ENCODE measurements around the gene SCAMP1.

The SCAMP1 gene

DNA sequence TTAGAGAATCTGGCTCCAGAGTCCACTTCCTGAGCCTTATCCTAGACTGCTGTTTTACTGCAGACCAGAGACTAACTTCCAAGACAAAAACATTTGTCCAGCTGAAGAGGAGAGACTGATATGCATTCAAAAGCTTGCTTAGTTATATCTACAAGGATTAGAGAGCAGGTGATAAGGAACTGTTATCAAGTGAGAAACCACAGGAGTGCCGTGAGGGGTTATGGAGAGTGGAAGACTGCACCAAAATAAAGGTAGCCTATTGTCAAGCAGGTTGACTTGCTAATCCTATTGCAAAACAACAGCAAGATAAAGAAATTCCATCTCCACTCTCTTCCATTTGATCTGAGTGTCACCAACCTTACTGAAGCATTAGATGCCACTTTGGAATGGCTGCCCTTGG, 139.1 kb downstream of the SCAMP1 start:
- TF ChIP-seq, protein P1, sequence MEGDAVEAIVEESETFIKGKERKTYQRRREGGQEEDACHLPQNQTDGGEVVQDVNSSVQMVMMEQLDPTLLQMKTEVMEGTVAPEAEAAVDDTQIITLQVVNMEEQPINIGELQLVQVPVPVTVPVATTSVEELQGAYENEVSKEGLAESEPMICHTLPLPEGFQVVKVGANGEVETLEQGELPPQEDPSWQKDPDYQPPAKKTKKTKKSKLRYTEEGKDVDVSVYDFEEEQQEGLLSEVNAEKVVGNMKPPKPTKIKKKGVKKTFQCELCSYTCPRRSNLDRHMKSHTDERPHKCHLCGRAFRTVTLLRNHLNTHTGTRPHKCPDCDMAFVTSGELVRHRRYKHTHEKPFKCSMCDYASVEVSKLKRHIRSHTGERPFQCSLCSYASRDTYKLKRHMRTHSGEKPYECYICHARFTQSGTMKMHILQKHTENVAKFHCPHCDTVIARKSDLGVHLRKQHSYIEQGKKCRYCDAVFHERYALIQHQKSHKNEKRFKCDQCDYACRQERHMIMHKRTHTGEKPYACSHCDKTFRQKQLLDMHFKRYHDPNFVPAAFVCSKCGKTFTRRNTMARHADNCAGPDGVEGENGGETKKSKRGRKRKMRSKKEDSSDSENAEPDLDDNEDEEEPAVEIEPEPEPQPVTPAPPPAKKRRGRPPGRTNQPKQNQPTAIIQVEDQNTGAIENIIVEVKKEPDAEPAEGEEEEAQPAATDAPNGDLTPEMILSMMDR (IDR thresholded peaks at IDR 0.05; ENCODE audit: borderline replicate concordance, insufficient read depth, low read depth, low read length) = no peak
- no peak overlapping the region for H3K4me3 ChIP-seq (ENCODE audit: low read depth, low read length)

DNA sequence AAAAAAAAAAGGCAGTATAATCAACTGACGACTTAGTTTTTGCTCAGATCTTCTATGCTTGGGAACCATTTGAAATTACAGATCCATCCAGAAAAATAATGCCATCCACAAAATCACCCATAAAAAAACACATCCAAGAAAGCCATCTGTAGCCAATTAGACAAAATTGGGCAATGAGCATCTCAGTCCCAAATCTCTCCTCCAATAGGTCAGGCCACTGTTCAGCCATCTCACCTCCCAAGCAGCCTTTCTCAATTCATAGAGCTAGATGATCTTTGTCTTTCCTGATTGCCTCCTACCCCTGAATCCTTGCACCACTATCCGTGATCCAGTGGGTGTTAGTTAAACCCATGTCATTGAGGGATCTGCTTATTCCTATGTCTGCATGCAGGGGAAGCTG, 139.6 kb downstream of the SCAMP1 start:
- TF ChIP-seq, protein P1 (IDR thresholded peaks at IDR 0.05; ENCODE audit: borderline replicate concordance, insufficient read depth, low read depth, low read length) = no peak

DNA sequence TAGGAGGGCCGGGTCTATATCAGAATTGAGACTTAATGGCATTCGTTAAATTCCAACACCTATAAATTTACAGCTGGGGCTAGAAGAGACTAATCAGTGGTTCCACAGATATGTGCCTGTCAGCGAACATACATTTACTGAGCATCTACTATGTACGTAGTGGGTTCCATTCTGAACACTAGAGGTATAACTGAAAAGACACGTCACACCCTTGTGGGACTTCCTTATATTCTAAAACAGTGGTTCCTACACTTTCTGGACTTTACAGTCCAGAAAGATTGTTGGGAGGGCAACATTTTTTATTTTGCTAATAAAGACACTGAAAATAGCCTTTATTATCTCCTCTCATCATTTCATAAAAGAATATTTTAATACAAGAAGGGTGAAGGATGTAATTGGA, 140.5 kb downstream of the SCAMP1 start:
- TF ChIP-seq, protein P1 (IDR thresholded peaks at IDR 0.05; ENCODE audit: borderline replicate concordance, insufficient read depth, low read depth, low read length) = no peak
- no peak overlapping the region for H3K4me3 ChIP-seq (ENCODE audit: low read depth, low read length)

More for the DNA sequence above, 139.6 kb downstream of the SCAMP1 start:
- H3K4me3 ChIP-seq (ENCODE audit: low read depth, low read length) = no peak overlapping the region

DNA sequence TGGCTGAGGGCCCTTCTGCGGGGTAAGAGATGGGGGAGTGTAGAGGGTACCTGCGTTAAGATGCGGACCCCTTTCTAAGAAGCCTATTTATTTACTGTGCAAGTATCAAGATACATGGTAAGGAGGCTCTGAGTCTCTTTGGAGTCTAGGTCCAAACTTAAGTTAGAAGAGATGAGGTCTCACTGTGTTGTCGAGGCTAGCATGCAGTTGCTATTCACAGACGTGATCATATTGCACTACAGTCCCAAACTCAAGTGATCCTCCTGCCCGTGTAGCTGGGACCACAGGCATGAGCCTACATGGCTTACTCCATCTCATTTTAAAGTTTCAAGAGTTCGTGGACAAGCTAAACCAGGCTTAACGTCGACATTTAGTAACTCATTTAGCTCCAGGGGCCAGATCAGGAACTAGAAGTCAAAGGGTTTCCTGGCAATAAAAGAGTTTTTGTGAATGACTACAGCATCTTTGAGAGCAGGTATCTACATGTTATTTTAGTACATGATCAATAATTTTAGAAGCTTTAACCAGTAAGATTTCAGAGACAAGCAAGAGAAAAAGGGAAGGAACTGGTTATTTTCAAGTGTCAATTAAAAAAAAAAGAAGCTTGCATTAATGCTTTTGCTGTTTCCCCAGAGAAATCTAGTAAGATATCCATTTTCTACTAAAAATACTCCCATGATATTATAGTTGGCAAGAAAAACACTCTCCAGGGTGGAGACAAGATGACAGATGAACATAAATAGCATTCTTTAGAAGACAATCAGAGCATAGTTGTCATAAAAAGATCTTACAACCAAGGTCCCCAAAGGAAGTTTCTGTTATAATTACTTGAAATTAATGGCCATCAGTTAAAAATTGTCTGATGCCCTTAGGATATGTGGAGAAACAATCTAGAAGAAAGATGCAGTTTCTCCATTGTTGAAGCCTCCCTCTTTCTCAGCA, 141.3 kb downstream of the SCAMP1 start:
- TF ChIP-seq, protein P1 (IDR thresholded peaks at IDR 0.05; ENCODE audit: borderline replicate concordance, insufficient read depth, low read depth, low read length) = no peak
- no peak overlapping the region for H3K4me3 ChIP-seq (ENCODE audit: low read depth, low read length)

DNA sequence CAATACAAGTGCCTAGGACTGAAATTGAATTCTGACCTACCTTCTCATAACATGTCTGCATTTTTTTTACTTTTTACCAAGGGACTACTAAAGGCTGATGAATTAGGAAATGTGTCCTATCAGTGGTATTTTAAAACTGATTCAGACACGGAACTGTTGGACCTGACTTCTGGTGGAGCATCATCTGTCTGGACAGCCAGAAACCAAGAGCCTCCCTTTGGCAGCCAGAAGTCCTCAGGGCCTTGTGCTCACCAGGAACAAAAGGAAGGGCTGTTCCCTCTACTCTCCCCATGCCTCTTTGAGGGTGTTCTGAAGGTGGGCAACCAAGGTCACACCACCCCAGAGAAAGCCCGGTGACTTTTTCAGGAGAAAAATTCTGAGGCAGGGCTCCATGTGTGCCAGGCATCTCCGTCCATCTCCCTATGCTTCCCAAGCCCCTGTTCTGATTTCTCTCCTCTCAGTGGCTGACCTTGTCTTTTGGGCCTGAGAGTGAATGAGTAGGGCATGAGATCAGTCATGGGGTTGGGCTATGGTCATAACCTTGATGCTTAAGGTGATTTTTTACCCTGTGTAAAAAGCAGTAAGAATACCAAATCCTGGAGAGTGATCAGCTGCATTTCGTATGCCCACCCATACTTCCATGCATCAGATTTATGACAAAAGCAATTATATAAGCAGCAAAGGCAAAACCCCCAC, 143.7 kb downstream of the SCAMP1 start:
- no peak overlapping the region for H3K4me3 ChIP-seq (ENCODE audit: low read depth, low read length)
- TF ChIP-seq, protein P1 (IDR thresholded peaks at IDR 0.05; ENCODE audit: borderline replicate concordance, insufficient read depth, low read depth, low read length) = no peak

DNA sequence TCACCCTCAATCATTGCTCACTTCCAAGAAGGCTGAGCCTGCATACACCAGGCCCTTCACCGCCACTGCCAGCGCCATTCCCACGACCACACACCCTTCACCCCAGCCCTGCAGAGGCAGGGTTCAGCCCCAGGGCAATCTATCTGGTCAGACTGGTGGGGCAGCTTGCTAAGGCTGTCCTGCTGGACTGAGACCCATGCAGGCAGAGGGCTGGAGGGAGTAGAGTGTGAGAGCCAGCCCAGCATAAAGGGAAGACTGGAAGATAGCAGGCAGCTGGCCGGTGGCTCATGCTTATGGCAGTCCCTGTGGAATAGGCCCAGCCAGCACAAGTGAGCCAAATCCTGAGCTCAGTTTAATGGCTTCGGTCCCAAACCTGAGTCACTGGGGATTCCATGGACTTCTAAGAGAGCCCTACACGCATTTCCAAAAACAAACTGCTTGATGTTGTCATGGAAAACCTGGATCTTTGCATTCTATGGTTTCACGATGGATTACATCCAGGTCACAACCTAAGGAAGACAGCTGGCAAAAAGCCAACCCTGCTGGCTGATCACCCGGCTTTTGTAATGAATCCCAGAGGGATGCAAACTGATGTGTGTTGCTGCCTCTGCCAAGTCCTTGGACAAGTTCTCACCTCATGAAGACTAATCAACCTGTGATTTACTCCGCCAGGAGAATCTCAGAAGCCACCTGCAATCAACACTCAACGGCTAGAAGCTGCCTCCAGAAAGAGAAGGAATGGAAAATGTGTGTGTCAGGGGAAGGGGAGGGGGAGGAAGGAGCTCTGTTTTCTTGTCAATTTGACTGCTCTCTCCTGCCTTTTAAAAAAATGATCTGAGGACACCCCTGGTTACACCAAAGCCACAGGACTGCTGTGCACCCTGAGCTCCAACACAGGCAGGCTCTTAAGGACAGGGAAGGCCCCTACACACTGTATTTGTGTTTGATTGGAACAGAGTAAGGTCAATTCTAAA, 144.6 kb downstream of the SCAMP1 start:
- TF ChIP-seq, protein P1 (IDR thresholded peaks at IDR 0.05; ENCODE audit: borderline replicate concordance, insufficient read depth, low read depth, low read length) = no peak
- no peak overlapping the region for H3K4me3 ChIP-seq (ENCODE audit: low read depth, low read length)
